ENCODE data around the gene OXGR1. TPM values are rescaled to one million over a fixed set of nuclear protein-coding genes. Genes with fewer than 3 reads are reported as not detected.

The OXGR1 gene
- total and polyA plus RNA-seq, 2 of the 8 experiments (the other 6 are each of a cell fraction or from before 2014, with no cell fraction given), result 0.34 to 1.8 TPM

DNA sequence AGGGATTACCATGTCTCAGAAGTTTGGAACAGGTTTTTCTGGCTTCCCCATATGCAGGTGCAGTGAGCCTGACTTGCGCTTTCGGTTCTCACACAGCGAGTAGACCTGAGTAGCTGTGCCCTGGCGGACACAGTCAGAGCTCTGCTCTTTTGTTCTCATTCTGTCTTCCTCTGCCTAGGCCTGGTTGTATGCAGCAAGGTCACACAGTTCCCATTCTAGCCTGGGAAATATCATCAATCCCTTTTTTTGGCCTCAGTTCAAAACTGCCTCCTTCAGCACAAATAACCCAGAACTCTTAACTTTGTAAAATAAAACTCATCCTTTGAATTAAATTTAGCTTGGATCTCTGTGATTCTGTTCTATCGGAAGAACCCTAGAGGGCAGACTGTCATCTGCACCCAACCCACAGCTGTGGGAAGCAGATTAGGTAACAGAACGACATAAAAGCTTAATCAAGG lies 10.2 kb downstream of the OXGR1 start:
- Histone ChIP-seq H3K56ac (replicated peaks; ENCODE audit: insufficient read length, low read depth, low read length) (no peak overlapping the region), H2BK15ac (ENCODE audit: low read length) (no peak overlapping the region), H3K27me3 (replicated peaks in 1 of 4; ENCODE audit: control insufficient read depth in 3 of 4, extremely low read depth in 1 of 4, insufficient read depth in 3 of 4, low read length in 3 of 4) (no peaks in the 10 kb centered on the region), H3K18ac (ENCODE audit: extremely low read depth, low read length) (no peak overlapping the region), H3K4me1 (replicated peaks in 1 of 4; ENCODE audit: control insufficient read depth in 3 of 4, insufficient read depth in 4 of 4, low read length in 3 of 4) (no peaks in the 10 kb centered on the region; a peak in 1 of 7 replicates), H2BK120ac (replicated peaks; ENCODE audit: low read depth, low read length) (no peak overlapping the region), H2BK20ac (ENCODE audit: low read length) (no peak overlapping the region), H2AFZ (ENCODE audit: low read length) (0 out of 2 replicates have a peak overlapping the region, but pooled peaks have one; percentile 18), H3K23me2 (ENCODE audit: low read depth, low read length) (no peaks in the 10 kb centered on the region), H3K36me3 (ENCODE audit: control insufficient read depth in 2 of 4, insufficient read depth in 4 of 4, low read length in 3 of 4) (no peaks in the 10 kb centered on the region), H2BK5ac (ENCODE audit: low read depth, low read length) (no peak overlapping the region), H4K8ac (ENCODE audit: extremely low read depth, insufficient read depth, low read length) (no peak overlapping the region), H3K23ac (ENCODE audit: insufficient read length) (no peak overlapping the region), H3K79me2 (ENCODE audit: control insufficient read depth in 1 of 2, insufficient read depth in 2 of 2, low read length in 2 of 2) (no peaks in the 10 kb centered on the region), H3K79me1 (ENCODE audit: low read depth, low read length) (no peaks in the 10 kb centered on the region), H4K91ac (replicated peaks; ENCODE audit: insufficient read length, low read length) (no peak overlapping the region), H2AK5ac (ENCODE audit: low read depth, low read length) (no peak overlapping the region), H3K9me3 (ENCODE audit: insufficient read depth in 2 of 2, low read depth in 1 of 2, low read length in 1 of 2) (no peaks in the 10 kb centered on the region), H2BK12ac (ENCODE audit: low read depth, low read length) (no peak overlapping the region), H3K4me3 (ENCODE audit: extremely low read depth in 1 of 4, insufficient read depth in 2 of 4, low read depth in 3 of 4, low read length in 4 of 4) (peak overlapping the region in 1 of 4 experiments; percentile 32; a peak in 1 of 8 replicates), H4K20me1 (replicated peaks in 1 of 2; ENCODE audit: control insufficient read depth in 1 of 2, insufficient read depth in 2 of 2, low read length in 2 of 2) (no peaks in the 10 kb centered on the region), H3K4me2 (ENCODE audit: insufficient read depth in 1 of 2, low read depth in 2 of 2, low read length in 2 of 2) (peak overlapping the region; percentile 43 to 49; a peak in 3 of 4 replicates), H4K5ac (ENCODE audit: insufficient read length, low read depth, low read length) (no peak overlapping the region), H3K27ac (ENCODE audit: low read depth, low read length) (no peak overlapping the region), H3K4ac (replicated peaks; ENCODE audit: insufficient read length, low read depth, low read length) (no peak overlapping the region), H3K14ac (ENCODE audit: insufficient read length) (no peak overlapping the region), H3K9ac (replicated peaks in 1 of 4; ENCODE audit: extremely low read depth in 1 of 4, low read depth in 3 of 4, low read length in 3 of 4) (no peak overlapping the region)
- FAIRE-seq, result peak; percentile 91
- POLR2A ChIA-PET (ENCODE audit: partially characterized antibody), result interaction anchor here (1.4 kb wide), 1 partner anchor 10 kb away, joined by 6 read pairs; no protein-coding TSS in a partner anchor
- no peak for DNase-seq (ENCODE audit: low read depth in 1 of 2, low spot score in 2 of 2)
- WGBS, 2 experiments (ENCODE audit: extremely low coverage in 1 of 2, insufficient coverage in 1 of 2, insufficient read length in 1 of 2, insufficient replicate concordance in 2 of 2, low coverage in 1 of 2, low lambda C conversion rate in 2 of 2, missing lambda C conversion rate in 1 of 2), result 37% methylated on average over 6 of the region's 6 CpGs; no CpG with 5 or more reads in 1 of the 2 experiments
- CTCF ChIA-PET (ENCODE audit: partially characterized antibody), result interaction anchor here (0.6 to 2.1 kb wide), 19 partner anchors 9 to 1059 kb away, joined by 3 to 16 read pairs (median 4); no protein-coding TSS in a partner anchor
